Right lobe of liver (tissue), 4 donors: ENCODE measurements around the gene UBE3B.

Experiments
- POLR2A ChIP-seq: fragments of 450-650 bp; IDR thresholded peaks from one replicate; pipeline ENCODE4 v1.6.1; 2017; ENCODE audit warnings: antibody characterized with exemption, mild to moderate bottlenecking
- TF ChIP-seq, protein P1 (sequence below), 4 donors: fragments of 200-600 bp in 3 of 4; fragments of 450-650 bp in 1 of 4; IDR thresholded peaks; one replicate each; pipeline versions ENCODE4 v1.5.1 to v1.8.0; 2016 to 2022; ENCODE audit warnings: antibody characterized with exemption in 4 of 4, mild to moderate bottlenecking in 2 of 4
- donor health status: DM: no; HTN: no; CAD: no.
- donor health status: DM: no; HTN: no; CAD: no.
- donor health status: DM: no; HTN: yes; CAD: no.

DNA sequence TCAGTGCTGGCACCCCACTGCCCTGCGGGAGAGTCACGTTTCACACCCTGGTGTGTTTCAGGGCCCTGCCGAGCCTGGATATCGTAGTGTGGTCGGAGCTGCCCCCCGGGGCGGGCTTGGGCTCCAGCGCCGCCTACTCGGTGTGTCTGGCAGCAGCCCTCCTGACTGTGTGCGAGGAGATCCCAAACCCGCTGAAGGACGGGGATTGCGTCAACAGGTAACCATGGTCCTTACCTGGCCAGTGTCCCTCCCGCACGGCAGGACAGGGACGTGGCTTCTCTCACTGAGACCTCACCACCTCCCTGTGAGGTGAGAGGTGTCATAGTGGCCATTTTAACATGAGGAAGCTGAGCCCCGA, 103.9 kb downstream of the UBE3B start:
- TF ChIP-seq, protein P1, sequence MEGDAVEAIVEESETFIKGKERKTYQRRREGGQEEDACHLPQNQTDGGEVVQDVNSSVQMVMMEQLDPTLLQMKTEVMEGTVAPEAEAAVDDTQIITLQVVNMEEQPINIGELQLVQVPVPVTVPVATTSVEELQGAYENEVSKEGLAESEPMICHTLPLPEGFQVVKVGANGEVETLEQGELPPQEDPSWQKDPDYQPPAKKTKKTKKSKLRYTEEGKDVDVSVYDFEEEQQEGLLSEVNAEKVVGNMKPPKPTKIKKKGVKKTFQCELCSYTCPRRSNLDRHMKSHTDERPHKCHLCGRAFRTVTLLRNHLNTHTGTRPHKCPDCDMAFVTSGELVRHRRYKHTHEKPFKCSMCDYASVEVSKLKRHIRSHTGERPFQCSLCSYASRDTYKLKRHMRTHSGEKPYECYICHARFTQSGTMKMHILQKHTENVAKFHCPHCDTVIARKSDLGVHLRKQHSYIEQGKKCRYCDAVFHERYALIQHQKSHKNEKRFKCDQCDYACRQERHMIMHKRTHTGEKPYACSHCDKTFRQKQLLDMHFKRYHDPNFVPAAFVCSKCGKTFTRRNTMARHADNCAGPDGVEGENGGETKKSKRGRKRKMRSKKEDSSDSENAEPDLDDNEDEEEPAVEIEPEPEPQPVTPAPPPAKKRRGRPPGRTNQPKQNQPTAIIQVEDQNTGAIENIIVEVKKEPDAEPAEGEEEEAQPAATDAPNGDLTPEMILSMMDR (IDR thresholded peaks at IDR 0.05): no peak
- TF ChIP-seq POLR2A: no peak
